ENCODE data around the gene PSMA7.

The PSMA7 gene

DNA sequence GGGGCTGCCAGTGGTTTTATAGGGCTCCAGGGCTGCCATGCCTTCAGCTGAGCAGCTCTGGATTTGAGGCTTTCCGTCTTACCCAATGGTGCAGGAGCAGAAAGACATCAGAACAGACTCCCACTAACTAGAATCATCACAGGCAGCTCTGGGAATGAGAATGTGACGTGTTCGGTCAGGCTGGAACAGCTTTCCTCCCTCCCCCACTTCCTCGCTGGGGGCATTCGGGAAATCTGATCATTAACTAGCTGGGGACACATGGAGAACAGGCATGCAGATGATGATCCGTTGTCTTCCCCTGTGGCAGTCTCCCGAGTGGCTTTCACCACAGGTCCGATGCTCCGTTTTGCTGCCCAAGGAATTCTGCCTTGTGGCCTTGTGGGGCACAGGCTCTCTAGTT is 34.1 kb upstream of the PSMA7 start:
- TF ChIP-seq CTCF (IDR thresholded peaks at IDR 0.05; ENCODE audit: control insufficient read depth, extremely low read depth, insufficient read depth): no peak
- no peak overlapping the region for H3K4me3 ChIP-seq (ENCODE audit: low read depth, low read length)

GRCh38 chr20:62176866-62177265 is 33.7 kb upstream of the PSMA7 start:
- TF ChIP-seq CTCF (IDR thresholded peaks at IDR 0.05; ENCODE audit: control insufficient read depth, extremely low read depth, insufficient read depth): no peak
- no peak for DNase-seq (ENCODE audit: low read depth)
- H3K4me3 ChIP-seq (ENCODE audit: low read depth, low read length): no peak overlapping the region

More for the DNA sequence above, 34.1 kb upstream of the PSMA7 start:
- no peak for DNase-seq (ENCODE audit: low read depth)

DNA sequence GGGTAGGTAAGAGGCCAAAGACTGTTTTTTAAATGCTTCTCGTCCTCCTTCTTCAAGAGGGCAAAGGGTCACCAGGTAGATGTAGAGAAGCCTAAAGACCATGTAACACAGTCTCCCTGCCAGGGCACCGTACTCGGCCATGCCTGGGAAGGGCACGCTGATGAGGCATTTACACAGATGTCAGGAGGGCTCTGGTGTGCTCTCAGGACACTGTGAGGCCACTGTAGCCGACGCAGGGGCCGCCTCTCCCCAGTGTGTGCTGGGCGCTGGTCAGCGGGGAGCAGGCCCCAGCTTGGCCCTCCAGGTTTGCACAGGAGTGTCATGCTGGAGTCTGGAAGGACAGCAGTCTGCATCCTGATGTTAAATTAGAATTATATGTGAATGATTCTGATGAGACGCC is 32.5 kb upstream of the PSMA7 start:
- DNase-seq (ENCODE audit: low read depth): no peak

GRCh38 chr20:62174870-62175624 is 31.9 kb upstream of the PSMA7 start:
- no peak for TF ChIP-seq CTCF (IDR thresholded peaks at IDR 0.05; ENCODE audit: control insufficient read depth, extremely low read depth, insufficient read depth)

More for the DNA sequence above, 32.5 kb upstream of the PSMA7 start:
- TF ChIP-seq CTCF (IDR thresholded peaks at IDR 0.05; ENCODE audit: control insufficient read depth, extremely low read depth, insufficient read depth): no peak
- H3K4me3 ChIP-seq (ENCODE audit: low read depth, low read length): no peak overlapping the region

DNA sequence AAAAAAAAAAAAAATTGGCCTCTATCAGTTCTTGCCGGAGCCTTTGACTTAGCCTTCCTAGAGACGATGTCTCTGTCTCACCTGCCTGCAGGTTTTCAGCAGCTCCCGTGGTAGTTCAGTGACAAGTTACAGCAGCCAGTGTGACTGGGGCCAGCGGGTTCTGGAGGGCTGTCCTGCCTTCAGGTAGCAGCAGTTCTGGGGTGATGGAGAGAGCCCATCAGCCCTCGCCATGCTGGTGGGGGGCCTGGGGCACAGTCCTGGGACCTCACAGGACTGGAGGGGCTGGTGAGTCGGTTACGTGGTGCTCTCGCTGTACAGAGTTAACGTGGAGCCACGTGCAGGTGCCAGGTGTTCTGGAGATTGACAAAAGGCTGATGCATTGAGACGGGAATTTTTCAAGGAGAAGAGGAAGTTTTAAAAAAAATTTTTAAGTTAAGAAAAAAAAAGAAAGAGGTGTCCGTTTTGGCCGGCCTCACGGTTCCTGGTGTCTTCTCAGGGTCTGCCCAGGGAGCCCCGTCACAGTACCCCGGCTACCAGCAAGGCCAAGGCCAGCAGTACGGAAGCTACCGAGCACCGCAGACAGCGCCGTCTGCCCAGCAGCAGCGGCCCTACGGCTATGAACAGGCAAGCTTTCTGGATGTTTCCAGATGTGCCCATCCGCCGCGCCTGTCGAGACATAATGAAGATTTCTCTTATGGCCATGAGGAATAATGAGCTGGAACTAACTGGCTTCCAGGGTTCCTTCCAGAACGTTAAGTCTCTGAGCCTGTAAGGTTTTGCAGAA is 31.0 kb upstream of the PSMA7 start:
- no peak for TF ChIP-seq CTCF (IDR thresholded peaks at IDR 0.05; ENCODE audit: control insufficient read depth, extremely low read depth, insufficient read depth)
- no peak overlapping the region for H3K4me3 ChIP-seq (ENCODE audit: low read depth, low read length)

More at GRCh38 chr20:62174870-62175624, 31.9 kb upstream of the PSMA7 start:
- H3K4me3 ChIP-seq (ENCODE audit: low read depth, low read length): no peak overlapping the region
- no peak for DNase-seq (ENCODE audit: low read depth)

GRCh38 chr20:62172666-62173065 is 29.5 kb upstream of the PSMA7 start:
- TF ChIP-seq CTCF (IDR thresholded peaks at IDR 0.05; ENCODE audit: control insufficient read depth, extremely low read depth, insufficient read depth): no peak
- H3K4me3 ChIP-seq (ENCODE audit: low read depth, low read length): no peak overlapping the region
- no peak for DNase-seq (ENCODE audit: low read depth)

More for the DNA sequence above, 31.0 kb upstream of the PSMA7 start:
- no peak for DNase-seq (ENCODE audit: low read depth)

Measured in LNCaP clone FGC (cell line).